Dedifferentiated amniotic fluid mesenchymal stem cell (primary cell): ENCODE results near the gene SESTD1.

ENCODE experiments used
- DNase-seq: peaks from one replicate; pipeline ENCODE4 v3.0.0-alpha.2; 2016; ENCODE audit errors: extremely low spot score

The SESTD1 gene, protein sequence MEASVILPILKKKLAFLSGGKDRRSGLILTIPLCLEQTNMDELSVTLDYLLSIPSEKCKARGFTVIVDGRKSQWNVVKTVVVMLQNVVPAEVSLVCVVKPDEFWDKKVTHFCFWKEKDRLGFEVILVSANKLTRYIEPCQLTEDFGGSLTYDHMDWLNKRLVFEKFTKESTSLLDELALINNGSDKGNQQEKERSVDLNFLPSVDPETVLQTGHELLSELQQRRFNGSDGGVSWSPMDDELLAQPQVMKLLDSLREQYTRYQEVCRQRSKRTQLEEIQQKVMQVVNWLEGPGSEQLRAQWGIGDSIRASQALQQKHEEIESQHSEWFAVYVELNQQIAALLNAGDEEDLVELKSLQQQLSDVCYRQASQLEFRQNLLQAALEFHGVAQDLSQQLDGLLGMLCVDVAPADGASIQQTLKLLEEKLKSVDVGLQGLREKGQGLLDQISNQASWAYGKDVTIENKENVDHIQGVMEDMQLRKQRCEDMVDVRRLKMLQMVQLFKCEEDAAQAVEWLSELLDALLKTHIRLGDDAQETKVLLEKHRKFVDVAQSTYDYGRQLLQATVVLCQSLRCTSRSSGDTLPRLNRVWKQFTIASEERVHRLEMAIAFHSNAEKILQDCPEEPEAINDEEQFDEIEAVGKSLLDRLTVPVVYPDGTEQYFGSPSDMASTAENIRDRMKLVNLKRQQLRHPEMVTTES

GRCh38 chr2:179264368-179265081 is at the start of gene SESTD1:
Gene SESTD1, minus strand, starts transcription at chr2:179264832. Its CDS starts 72,991 bp downstream, at chr2:179191841.
- DNase-seq, result no peak

- no peak for DNase-seq
These were observed 48.4 kb upstream of the SESTD1 start for GRCh38 chr2:179313057-179313456.

DNA sequence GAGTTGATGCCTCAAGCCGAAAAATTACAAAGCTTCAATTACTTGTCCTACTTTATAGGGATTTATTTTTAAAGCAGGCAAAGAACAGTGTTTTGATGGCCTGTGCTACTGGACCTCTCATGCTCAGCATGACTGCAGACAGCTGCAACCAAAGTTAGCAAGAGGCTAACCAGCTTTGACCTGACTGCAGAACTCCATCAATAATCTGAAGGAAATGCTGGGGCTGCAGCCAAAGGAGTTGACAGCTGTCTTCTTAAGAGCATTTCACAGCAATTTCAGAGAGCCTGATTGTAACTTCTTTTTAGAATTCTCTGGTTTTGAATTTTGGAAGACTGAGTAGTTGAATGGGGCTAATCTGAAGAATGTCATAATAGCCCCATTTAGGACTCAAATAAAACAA is 46.5 kb upstream of the SESTD1 start:
- no peak for DNase-seq

DNA sequence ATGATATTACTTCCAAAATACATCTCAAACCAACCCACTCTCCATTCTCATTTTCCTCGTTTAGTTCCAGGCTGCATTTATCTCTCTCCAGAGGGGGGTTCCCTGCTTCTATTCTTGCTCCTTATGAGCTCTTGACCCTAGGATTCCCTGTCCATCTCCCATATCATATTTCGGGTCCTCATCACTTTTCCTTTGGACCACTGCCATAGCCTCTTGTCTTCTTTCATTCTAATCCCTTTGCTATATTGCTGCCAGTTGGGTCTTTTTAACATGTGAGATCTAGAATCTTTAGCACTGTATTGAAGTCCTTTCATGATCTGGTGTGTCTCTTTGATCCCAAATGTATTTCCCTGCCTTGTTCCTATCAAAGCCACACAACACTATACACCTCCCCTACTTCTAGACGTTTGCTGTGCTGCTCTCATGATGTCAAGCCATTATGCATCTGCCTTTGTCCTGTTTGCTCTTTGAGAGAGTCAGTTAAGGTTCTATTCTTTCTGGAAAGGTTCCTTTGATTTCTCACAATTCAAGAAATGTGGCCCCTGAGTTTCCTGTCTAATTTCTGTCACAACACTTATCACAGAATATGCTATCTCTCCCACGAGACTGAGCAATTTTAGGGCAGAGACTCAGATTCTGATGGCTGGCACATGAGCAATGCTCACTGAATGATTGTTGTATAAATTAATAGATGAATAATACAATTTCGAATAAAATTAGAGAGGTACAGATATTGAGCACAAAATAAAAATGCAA is 43.2 kb upstream of the SESTD1 start:
- no peak for DNase-seq

GRCh38 chr2:179305125-179305524 is 40.5 kb upstream of the SESTD1 start:
- DNase-seq, result no peak

- DNase-seq, result no peak
These were observed 39.8 kb upstream of the SESTD1 start for GRCh38 chr2:179304424-179304823.

DNA sequence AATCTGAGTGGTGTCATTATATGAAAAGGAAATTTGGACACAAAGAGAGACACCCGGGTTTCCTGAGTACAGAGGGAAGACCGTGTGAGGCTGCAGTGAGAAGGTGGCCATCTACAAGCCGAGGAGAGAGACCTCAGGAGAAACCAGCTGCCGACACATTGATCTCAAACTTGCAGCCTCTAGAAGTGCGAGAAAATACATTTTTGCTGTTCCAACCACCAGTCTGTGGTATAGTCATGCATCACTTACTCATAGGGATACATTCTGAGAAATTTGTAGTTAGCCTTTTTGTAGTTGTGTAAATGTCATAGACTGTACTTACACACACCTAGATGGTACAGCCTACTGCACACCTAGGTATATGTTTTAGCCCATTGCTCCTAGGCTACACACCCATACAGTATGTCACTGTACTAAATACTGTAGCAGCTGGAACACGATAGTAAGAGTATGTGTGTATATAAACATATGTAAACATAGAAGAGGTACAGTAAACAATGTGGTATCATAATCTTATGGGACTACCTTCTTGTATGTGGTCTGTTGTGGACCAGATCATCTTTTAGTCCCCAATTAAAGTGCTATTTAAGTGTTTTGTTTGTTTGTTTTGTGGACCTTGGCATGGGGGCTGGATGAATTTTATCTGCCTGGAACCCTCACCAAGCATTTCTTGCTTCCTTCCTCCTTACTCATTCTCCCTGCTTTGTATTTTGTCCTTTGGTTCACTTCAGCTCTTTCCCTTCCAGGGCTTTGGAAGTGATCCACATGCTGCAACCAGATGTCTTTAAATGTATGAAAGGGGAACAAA is 38.3 kb upstream of the SESTD1 start:
- no peak for DNase-seq

DNA sequence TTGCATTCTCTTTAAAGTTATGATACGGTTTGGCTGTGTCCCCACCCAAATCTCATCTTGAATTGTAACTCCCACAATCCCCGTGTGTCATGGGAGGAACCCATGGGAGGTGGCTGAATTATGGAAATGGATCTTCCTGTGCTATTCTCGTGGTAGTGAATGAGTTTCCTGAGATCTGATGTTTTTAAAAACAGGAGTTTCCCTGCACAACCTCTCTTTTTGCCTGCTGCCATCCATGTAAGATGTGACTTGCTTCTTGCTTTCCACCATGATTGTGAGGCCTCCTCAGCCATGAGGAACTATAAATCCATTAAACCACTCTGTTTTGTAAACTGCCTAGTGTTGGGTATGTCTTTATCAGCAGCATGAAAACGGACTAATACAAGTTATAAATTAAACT is 37.5 kb upstream of the SESTD1 start:
- DNase-seq, result no peak

- no peak for DNase-seq
These were observed 34.0 kb upstream of the SESTD1 start for GRCh38 chr2:179298666-179299065.

DNA sequence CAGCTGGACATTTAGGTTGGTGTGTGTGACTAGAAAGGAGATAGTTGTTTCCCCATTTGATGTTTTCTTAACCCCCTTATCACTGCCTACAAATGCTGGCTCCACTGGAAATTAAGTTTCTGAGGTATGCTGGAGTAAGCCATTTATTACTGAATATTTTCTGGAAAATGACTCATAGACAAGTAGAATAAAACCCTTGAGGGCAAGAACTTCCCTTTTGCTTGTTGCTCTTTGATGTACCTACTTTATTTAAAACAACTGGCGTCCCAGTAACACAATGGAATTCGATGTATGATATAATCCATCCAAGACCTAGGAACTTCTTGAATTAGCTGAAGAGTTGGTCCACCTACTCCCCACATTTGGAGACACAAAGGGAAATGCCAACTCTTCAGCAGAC is 33.3 kb upstream of the SESTD1 start:
- DNase-seq, result no peak

DNA sequence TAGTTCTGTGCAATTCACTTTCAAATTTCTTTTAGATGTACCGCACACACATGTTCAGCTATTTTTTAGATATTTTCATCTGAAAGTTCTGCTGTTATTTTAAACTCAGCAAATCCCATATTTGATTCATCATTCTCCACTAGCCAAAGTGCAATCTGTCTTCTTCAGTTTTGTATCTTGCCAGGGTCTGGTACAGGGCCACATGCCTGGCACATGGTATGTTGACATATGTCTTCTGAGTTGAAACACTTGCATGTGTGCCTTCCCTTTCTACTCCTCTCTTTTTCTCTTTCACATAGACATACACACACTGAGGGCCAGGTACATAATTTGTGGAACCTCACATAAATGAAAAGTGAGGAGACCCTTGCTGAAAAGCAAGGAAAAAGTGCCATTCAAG is 25.7 kb upstream of the SESTD1 start:
- no peak for DNase-seq

- DNase-seq, result no peak
These were observed 20.4 kb upstream of the SESTD1 start for GRCh38 chr2:179285060-179285459.

DNA sequence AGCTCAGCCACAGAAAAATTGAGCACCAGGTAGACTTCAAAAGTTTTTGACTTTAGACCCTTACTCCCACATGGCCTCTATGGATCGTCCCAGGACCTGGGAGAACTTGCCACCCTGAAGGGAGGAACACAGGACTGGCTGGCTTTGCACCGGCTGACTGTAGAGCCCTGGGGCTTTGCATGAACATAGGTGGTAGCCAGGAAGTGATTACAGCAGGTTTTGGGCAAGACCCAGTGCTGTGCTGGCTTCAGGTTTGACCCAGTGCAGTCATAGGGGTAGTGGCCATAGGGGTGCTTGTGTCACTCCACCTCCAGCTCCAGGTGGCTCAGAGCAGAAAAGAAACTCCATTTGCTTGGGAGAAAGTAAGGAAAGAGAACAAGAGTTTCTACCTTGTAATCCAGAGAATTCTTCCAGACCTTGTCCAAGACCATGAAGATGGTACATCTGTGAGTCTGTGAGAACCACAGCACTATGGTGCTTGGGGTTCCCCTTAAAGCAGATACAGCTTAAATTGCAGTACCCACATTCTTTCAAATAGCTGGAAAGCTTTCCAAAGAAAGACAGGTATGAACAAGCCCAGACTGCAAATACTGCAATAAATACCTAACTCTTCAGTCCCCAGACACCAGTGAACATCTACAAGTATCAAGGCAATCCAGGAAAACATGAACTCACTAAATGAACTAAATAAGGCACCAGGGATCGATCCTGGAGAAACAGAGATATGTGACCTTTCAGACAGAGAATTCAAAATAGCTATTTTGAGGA is 13.0 kb upstream of the SESTD1 start:
- DNase-seq, result no peak

DNA sequence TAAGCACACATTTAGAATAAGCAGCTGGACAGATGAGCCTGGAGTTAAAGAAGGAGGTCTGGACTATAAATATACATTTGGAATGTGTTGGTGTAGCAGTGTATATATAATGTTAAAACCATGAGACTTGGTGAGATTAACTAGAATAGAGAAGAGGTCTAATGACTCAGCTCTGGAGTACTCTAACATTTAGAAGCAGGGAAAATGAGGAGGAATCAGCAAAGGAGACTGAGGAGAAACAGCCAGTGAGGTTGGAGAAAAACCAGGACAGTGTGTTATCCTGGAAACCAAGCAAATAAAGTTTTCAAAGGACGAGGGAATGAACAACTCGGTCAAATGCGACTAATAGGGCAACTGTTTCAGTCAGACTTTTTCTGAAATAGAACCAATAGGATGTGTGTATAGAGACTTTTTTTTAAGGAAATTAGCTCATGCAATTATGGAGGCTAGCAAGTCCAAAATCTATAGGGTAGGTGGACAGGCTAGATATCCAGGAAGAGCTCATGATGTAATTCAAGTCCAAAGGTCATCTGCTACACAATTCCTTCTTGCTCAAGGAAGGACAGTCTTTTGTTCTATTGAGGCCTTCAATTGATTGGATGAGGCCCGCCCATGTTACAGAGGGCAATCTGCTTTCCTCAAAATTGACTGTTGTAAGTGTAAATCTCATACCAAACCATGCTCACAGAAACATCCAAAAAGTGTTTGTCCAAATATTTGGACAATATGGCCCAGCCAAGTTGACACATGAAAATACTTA is 10.8 kb upstream of the SESTD1 start:
- DNase-seq, result peak; percentile 56

DNA sequence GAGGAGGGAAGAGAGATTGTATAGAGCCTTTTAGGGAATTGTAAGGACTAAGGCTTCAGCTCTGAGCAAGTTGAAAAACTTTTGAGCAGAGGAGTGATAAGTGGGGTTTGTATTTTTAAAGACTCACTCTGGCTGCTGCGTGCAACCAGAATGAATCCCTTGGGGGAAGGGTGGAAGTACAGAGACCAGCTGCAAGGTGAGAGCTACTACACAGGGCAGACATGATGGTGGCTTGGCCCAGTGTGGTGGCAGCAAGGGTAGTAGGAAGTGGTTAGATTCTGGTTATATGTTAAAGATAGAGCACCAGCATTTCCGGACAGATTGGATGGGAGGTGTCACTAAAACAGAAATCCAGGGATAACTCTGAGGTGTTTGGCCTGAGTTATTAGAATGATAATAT is 10.1 kb upstream of the SESTD1 start:
- DNase-seq, result no peak

DNA sequence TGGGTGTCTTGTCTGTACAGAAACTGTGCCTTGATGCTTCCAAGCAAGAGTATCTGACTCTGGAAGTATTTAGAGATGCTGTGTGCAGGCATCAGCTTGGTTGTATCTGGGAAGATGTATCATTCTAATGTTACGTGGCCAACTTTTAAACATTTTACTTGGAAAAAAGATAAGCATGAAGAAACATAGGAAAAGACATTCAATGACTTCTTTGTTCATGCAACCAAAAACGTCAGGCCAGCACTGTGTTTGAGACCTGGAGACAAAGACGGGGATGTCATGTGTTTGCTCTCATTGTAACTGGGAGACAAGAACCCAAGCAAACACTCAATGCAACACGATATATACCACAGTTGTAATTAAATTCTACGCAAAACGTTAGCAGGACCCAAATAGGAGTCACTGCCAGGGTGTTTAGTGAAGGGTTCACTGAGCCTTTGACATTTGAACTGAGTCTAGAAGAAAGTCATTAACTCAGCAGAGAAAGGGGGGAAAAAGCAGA is 8.9 kb upstream of the SESTD1 start:
- DNase-seq, result no peak

DNA sequence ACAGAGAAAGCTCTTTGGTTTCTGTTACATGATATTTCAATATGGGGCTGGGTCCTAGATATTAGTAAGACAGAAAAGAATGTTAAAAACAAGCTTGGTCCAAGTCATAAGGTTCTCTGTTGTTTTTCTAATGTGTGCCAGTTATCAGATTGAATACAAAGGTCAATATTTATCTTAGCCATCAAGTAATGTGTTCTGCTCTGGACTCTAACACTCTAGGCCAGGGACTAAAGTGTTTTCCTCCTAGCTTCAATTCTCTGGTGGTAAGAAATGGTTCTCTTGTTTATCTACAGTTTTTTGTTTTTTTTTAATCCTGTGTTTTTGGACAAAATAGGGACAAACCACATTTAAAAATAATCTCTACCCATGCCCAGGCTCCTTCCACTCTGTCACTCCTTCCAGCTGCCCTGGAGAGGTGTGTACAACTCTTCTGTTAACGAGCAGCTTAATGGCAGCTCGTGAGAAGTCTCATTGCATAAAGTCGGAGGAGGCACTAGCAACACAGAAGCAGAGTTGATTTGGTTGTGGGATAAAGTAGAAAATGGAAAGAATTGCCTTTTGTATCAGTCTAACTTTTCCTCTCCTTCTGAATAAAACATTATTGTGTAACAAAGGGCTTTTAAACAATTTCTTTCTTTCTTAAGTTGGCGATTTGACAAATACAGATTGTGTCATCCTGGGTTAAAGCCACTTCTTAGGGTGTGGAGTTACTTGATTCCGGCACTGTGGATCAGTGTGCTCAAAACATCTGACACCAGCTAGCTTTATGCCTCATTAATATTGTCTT is 8.0 kb upstream of the SESTD1 start:
- DNase-seq, result peak; percentile 73

- DNase-seq, result no peak
These were observed 6.1 kb upstream of the SESTD1 start for GRCh38 chr2:179270689-179271088.
